ENCODE results near the gene KRT73.

KRT73 gene

DNA sequence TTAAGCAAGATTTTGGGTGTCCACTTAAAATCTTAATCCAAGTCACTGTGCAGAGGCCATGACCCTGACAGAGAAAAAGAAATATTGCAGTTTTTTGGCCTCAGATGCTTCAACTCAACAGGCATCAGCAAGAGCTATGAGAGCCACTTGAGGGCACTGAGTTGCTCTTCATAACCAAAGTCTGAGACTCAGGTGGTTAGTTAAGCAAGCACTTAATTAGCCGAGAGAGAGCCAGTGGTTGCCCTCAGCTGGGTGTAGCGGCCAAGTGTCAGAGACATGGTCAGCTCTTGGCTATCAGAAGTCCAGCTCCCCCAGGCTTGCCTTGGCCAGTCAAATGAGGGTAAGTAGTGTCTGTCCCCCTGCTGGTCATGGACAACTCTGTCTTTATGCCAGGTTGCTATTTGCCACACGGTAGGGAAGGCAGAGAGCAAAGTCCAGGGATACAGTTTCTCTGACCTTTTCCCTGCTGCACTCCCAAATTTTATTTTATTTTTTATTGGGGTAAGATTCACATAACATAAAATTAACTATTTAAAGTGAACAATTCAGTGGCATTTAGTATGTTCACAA is 56.4 kb downstream of the KRT73 start:
- DNase-seq = no peak

DNA sequence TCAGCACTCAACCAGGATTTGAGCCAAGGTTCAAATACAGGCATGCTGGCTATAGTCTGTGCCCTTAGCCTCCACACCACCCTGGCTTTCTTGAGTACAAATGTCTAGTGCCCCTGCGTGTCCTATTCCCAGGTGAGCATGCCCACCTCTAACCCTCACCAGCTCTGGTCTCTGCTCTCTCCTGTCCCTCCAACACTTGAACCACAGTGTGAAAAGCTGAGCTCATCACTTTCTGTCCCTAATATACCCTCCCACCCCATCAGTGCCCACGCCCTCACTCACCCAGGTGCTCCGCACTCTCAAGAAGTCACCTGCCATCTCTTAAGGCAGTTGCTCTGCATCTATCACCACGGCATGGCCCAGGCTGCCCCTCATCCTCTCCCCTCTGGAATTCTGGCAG is 58.4 kb downstream of the KRT73 start:
- DNase-seq = no peak

DNA sequence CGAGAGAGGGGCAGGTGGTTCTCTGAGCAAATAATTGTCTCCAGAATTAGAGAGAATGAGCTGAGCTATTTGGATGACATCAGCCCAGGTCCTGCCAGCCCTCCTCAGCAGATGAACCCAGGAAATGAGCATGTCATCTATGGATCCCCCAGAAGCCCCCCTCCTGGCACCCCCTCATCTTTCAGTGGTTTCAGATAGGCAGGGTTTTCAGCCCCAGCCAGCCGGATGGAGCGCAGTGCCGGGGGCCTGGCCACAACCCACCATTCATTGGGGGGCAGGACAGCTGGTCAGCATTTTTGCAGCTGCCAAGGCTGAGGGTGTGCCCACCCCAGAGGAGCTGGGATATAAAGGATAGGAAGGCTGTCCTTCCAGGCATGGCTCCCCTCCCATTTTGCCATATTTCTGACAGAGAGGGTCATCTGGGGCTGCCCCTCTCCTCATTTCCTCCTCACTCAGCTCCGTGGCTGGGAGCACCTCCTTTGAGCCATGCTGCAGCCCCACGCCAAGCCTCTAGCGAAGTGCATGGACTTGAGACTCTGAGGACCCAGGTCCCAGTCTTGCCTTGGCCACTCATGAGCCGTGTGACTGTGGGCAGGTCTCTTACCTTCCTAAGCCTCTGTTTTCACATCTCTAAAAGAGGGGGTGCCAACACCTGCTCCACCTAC is 59.4 kb downstream of the KRT73 start:
- DNase-seq = no peak

Measured in activated CD4-positive, alpha-beta T cell treated with anti-CD3 and anti-CD28 coated beads, Interleukin-2, amount 50 U/mL, for 4 hours (primary cell).